GM06990 (cell line): ENCODE data around the gene CYFIP2.

Experiments used
- DNase-seq: peaks from one replicate; pipeline ENCODE4 v3.0.0-alpha.2; 2011; ENCODE audit not compliant: insufficient read length; ENCODE audit errors: extremely low read depth
- H3K27me3 ChIP-seq: replicated peaks from 2 replicates; pipeline ENCODE4 v1.6.0; 2011; ENCODE audit warnings: low read length; ENCODE audit not compliant: control insufficient read depth, insufficient read depth
- H3K36me3 ChIP-seq: 2 replicates; pipeline ENCODE4 v1.5.1; 2011; ENCODE audit warnings: low read length; ENCODE audit not compliant: control insufficient read depth, insufficient read depth
- H3K4me3 ChIP-seq: replicated peaks from 2 replicates; pipeline ENCODE4 v1.5.1; 2011; ENCODE audit warnings: low read depth, mild to moderate bottlenecking, control low read depth, low read length
- TF ChIP-seq, protein P1 (sequence below): IDR thresholded peaks from 2 replicates; pipeline ENCODE4 v1.5.1; 2011; ENCODE audit warnings: low read length, control low read depth, mild to moderate bottlenecking, inconsistent platforms; ENCODE audit not compliant: insufficient read depth, poor library complexity, severe bottlenecking

The CYFIP2 gene

DNA sequence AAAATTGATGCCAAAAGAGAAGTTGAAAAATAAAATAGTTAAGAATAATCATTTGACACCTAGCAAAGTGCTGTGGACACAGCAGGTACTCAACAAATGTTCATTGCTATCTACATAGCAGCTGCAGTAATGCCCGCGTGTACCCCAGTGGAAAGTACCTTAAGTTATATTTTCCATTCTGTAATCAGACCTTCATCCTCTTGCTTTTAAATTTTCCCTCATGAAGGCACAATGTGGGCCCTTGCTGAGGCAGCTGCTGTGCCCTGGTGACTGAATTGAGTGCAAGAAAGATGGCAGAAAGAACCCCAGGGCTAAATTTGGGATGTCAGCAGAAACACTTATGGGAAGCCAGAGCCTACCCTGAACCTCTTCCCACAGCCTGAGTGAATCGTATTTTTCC is 65.9 kb downstream of the CYFIP2 start:
- no peak overlapping the region for H3K4me3 ChIP-seq
- no peaks in the 10 kb centered on the region for H3K27me3 ChIP-seq
- TF ChIP-seq, protein P1, sequence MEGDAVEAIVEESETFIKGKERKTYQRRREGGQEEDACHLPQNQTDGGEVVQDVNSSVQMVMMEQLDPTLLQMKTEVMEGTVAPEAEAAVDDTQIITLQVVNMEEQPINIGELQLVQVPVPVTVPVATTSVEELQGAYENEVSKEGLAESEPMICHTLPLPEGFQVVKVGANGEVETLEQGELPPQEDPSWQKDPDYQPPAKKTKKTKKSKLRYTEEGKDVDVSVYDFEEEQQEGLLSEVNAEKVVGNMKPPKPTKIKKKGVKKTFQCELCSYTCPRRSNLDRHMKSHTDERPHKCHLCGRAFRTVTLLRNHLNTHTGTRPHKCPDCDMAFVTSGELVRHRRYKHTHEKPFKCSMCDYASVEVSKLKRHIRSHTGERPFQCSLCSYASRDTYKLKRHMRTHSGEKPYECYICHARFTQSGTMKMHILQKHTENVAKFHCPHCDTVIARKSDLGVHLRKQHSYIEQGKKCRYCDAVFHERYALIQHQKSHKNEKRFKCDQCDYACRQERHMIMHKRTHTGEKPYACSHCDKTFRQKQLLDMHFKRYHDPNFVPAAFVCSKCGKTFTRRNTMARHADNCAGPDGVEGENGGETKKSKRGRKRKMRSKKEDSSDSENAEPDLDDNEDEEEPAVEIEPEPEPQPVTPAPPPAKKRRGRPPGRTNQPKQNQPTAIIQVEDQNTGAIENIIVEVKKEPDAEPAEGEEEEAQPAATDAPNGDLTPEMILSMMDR: no peak
- DNase-seq: no peak
- H3K36me3 ChIP-seq: peaks cover 30% of the 10 kb centered on the region

DNA sequence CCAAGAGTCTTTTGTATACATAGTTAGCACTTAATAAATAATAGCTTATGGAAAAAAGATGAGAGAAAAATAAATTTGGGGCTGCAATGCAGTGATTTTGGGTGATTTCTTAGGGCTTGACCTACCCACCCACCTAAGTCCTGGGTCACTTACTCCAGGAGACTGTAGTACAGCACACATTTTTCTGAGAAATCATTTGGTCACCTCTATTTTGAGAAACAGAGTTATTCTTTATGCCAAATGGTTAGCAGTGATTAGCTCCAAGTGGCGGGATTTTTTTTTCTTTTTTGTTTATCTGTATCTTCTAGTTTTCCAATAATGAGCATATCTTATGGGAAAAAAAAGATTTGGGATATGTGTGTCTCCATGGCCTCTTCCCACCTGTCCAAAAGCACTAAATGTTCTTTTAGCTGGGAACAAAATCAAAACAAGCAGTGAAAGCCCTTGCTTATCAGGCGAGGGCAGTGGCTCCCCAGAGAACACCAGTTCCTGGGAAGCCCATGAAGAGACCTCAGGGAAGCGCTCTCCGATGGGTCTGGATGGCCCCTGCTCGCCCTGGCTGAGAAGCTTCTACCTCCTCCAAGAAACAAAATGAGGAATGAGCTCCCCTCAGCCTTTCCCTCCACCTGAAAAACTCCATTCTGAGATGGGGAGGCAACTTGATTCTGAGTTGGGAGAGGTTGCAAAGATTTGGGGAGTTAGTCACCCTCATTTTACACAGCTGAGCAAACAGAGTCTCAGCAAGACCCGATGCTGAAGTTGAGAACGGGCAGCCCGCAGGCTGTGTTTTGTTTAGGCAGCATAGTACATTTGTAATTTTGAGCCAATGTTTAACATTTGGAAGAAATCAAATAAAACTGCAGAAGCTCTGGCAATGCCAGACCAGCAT is 69.9 kb downstream of the CYFIP2 start:
- no peak for DNase-seq
- peaks cover 32% of the 10 kb centered on the region for H3K36me3 ChIP-seq
- H3K4me3 ChIP-seq: no peak overlapping the region
- no peaks in the 10 kb centered on the region for H3K27me3 ChIP-seq
- TF ChIP-seq, protein P1: no peak

DNA sequence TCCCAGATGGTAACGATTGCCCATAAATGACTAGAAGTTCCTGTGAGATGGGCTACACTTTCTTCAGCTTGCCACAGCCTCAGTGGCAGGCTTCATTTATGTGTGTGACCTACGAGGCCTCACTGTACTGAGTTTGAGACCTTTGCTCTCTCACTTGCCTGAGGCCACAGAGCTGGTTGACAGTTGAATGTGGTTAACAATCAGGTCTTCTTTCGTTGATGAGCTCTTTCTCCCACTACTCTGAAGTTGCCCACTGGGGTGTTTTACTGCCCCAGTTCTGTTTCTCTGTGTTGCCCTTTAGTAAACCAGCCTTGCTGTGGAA is 70.5 kb downstream of the CYFIP2 start:
- no peak for DNase-seq
- Histone ChIP-seq H3K4me3 (no peak overlapping the region), H3K36me3 (peaks cover 37% of the 10 kb centered on the region), H3K27me3 (no peaks in the 10 kb centered on the region)
- TF ChIP-seq, protein P1: no peak

DNA sequence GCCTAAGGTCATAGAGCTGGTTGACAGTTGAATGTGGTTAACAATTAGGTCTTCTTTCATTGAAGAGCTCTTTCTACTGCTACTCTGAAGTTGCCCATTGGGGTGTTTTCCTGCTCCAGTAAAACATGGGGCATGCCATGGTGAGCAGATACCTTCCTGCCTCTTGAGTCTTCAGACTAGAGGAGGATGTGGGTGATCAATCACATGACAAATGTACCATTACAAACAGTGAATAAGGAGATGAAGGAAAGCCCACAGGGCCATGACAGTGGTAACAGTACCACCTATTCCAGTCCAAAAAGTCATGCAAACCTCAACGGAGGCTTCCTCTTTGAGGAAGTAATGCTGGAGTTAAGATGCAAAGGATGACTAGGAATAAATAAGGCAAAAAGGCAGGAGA is 73.5 kb downstream of the CYFIP2 start:
- Histone ChIP-seq H3K36me3 (peaks cover 34% of the 10 kb centered on the region), H3K4me3 (no peak overlapping the region), H3K27me3 (no peaks in the 10 kb centered on the region)
- no peak for DNase-seq
- TF ChIP-seq, protein P1: no peak

DNA sequence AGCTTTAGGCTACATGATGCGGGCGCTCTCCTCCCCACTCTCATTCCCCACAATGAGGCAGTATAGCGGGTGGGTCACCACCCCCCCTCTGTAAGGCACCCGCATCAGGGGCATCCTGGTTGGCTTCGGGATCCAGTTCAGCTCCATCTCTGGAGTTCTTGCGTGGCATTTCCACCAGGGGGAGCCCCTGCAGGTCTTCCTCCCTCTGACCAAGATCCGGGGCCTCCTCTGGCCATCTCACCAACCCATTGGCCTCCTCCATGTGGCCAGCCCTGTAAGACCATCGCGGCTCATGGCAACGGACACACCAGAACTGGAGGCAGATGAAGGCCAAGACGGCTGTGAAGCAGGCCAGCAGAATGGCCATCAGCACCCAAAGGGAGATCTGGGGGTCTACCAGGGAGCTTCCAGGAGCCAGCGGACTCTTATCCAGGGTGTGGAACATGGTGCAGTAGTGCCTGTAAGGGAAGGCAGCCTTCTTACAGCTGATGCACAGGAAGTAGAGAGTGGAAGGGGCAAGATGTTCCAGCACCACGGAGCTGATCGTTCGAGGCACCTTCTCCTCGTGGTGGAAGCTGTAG is 77.0 kb downstream of the CYFIP2 start:
- TF ChIP-seq, protein P1: peak; percentile 66
- DNase-seq: no peak
- Histone ChIP-seq H3K36me3 (peaks cover 31% of the 10 kb centered on the region), H3K4me3 (no peak overlapping the region), H3K27me3 (no peaks in the 10 kb centered on the region)
